HG03460 (cell line): ENCODE data around the gene SLAMF7.

Experiments
- ATAC-seq: cut with Tn5 transposase; IDR thresholded peaks from one replicate; pipeline ENCODE4 v1.9.1; 2021; ENCODE audit not compliant: unreplicated experiment

SLAMF7 gene

DNA sequence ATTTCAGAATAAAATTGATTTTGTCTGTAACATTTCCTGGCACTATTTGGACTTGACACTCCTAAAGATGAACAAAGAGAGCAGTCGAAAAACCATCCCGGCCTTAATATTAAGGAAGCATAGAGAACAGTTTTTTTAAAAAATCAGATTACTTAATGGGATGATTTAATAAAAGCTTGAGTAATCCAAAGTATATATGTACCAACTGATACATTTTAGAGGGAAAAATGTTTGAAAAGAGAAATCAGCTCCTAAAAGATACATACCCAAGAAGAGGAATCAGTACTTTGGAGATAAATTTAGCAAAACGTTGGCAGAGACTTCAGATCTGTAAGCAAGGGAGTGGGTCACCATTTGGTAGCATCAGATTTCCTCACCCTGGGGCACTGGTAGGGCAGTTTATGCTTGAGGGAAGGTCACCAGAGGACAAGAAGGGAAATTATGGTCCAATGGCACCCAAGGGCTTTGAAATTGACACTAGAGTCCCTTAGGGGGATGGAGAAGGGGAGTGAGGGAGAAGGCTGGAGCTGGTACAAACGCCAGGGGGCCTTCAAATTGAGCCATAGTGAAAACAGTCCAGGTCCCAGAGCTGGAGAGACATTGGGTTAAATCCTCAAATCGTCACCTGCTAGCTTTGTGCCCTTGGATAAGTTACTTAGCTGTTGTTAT lies 5.9 kb downstream of the SLAMF7 start:
- no peak for ATAC-seq

DNA sequence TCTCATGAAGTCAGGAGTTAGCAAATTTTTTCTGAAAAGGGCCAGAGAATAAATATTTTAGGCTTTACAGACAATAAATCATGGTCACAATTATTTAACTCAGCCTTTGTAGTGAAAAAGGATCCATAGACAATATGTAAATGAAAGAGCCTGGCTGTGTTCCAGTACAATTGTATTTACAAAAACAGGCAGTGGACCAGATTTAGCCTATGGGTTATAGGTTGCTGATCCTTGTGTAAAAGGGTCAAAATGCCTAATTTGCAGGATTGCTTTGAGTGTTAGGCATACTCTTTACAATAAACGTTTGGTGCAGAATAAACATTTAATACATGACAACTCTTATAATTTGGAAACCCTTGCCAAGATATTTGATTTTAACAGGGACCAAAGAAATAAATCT lies 6.5 kb downstream of the SLAMF7 start:
- ATAC-seq = no peak

DNA sequence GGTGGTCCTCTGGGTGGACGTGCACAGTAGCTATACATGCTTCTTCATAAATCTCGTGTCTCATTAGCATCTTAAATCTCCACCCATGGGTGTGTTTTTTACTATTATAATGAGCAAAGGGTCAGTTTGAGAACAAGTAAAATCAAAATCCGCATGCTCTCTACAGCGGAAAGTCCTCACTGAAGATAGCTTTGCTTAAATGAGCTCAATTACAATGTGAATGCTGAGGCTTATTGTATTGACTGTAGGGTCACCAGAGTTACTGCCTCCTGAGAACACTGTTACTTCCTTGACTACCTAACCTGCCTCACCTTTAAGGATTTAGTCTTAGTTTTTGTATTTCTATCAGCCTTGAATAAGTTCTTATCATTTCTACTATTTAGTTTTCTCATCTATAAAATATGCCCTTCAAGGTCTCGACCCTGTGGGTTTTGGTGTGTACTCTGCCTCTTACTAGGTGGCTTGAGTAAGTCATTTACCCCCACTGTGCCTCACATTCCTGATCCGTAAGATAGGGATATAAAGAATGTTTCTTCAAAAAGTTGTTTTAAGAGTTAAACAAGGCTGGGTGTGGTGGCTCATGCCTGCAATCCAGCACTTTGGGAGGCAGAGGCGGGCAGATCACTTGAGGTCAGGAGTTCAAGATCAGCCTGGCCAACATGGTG lies 7.9 kb downstream of the SLAMF7 start:
- no peak for ATAC-seq

DNA sequence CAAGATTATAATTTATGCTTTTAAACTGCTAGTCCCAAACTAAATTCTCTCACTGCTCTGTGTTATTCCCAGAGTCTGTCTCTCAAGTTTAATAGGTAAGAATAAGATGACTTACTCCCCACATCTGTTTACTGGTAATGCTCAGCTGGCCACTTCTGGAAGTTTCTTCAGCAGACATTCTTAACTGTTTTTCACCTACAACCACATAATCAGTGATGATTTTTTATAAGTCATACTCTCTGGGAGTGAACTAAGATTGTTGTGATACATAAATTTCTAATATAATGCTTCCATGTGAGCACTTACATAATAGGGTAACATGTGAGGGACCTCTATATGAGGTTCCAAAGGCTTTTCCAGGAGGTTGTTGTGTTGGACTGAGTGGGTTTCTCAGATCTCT lies 8.7 kb downstream of the SLAMF7 start:
- ATAC-seq = no peak

DNA sequence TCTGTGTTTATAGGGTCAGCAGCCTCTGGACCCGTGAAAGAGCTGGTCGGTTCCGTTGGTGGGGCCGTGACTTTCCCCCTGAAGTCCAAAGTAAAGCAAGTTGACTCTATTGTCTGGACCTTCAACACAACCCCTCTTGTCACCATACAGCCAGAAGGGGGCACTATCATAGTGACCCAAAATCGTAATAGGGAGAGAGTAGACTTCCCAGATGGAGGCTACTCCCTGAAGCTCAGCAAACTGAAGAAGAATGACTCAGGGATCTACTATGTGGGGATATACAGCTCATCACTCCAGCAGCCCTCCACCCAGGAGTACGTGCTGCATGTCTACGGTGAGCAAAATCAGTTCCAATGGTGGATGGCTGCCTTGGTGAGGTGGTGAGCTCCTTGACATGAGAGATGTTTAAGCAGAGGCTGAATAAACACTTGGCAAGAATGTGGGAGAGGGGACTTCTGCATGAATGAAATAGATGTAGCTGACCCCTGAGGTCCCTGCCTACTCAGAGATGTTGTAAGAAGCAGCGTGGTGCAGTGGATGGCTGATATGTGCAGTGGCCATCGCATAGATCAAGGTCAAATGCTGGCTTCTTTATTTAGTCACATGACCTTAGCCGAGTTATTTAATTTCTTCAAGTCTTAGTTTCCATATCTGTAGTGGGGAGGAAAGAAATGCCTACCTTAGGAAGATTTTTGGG lies 9.3 kb downstream of the SLAMF7 start:
- ATAC-seq = no peak

- no peak for ATAC-seq
These were observed 9.8 kb downstream of the SLAMF7 start for GRCh38 chr1:160748878-160749269.

DNA sequence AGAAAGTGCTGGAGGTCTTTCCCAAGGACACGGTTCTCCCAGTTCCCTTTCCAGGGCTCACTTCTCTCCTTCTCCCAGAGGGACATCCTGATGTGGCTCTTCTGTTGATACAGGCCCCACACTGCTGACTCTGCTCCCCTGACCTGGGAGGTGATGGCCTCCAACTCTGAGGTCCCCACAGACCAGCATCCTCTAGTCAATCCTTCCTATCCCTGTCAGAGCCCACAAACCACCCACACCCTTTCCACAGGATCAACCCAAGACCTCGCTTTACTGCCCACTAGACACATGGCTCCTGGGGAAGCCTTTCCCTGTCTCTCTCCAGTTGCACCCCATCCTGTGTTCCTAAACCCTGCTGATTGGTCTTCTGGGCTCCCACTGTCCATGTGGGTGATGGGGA lies 11.6 kb downstream of the SLAMF7 start:
- no peak for ATAC-seq

GRCh38 chr1:160752406-160752805 lies 13.4 kb downstream of the SLAMF7 start:
- no peak for ATAC-seq

- no peak for ATAC-seq
These were observed 13.9 kb downstream of the SLAMF7 start for GRCh38 chr1:160752924-160753323.

GRCh38 chr1:160753594-160753993 lies 14.5 kb downstream of the SLAMF7 start:
- no peak for ATAC-seq

DNA sequence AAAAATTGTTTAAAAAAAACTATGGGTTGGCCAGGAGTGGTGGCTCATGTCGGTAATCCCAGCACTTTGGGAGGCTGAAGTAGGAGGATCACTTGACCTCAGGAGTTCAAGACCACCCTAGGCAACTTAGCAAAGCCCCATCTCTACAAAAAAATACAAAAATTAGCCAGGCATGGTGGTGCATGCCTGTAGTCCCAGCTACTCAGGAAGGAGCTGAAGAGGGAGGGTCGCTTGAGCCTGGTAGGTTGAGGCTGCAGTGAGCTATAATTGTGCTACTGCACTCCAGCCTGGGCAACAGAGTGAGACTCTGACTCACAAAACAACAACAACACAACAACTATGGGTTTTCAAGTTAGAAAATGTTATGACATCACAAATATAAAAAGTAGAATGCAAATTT lies 16.4 kb downstream of the SLAMF7 start:
- ATAC-seq = no peak

DNA sequence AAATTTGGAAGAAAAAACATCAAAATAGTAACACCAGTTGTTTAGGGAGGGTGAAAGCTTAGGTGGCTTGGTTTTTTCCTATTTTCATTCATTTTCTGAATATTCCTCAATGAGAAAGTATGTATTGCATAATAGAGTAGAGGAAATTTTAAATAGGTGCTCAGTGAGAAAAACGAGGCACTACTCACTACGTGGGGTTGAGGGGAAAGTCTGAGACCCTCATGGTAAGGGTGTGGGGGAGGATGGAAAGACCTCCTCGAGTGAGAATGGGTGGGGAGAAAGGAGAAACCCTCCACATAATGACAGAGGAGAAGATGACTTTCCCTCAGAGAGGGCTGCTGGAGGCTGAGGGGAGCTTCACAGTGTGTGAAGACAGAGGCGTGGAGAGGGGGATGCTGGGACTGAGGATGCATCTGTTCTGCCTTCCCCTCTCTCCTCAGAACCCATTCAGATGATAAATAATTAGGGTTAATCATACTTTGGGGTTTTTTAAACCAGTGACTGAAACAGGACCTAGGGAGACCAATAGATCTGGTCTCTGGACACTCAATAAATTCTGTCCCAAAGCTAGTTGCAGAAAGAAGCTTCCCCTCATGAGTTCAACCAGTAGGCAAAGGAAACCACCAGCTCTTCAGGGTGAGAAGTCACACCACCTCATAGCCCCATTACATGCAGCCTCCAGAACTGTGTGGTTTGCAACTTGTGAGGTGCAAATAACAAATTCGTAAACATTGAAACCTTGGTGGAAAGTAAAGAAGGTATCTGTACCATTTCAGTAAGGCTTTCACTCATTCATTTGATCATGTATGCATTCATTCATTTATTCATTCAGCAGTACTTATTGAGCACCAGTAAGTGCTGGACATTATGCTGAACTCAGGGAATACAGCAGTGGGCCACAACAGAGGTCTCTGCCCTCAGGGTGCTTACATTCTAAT lies 17.1 kb downstream of the SLAMF7 start:
- no peak for ATAC-seq

- ATAC-seq = no peak
These were observed 17.8 kb downstream of the SLAMF7 start for GRCh38 chr1:160756849-160757201.

GRCh38 chr1:160758521-160758920 lies 19.5 kb downstream of the SLAMF7 start:
- ATAC-seq = no peak

GRCh38 chr1:160759740-160760139 lies 20.7 kb downstream of the SLAMF7 start:
- no peak for ATAC-seq

DNA sequence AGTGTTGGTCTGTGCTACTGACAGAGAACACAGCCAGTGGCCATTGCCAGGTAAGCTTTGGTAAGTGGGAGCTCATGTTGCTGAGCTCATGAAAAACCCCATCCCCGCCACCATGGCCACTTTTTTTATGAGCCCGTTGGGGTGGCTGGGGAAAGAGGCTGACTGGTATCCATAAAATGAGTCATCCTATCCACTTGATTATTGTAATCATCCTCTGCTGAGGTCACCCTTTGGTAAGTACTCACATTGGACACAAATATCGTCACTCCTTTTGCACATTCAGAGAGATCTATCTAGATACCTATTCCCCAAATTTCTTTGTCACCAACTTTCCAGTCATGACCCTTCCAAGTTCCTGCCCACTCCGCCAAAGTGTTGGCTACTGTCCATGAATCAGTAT lies 22.0 kb downstream of the SLAMF7 start:
- ATAC-seq = no peak

- ATAC-seq = no peak
These were observed 22.8 kb downstream of the SLAMF7 start for GRCh38 chr1:160761886-160762285.

DNA sequence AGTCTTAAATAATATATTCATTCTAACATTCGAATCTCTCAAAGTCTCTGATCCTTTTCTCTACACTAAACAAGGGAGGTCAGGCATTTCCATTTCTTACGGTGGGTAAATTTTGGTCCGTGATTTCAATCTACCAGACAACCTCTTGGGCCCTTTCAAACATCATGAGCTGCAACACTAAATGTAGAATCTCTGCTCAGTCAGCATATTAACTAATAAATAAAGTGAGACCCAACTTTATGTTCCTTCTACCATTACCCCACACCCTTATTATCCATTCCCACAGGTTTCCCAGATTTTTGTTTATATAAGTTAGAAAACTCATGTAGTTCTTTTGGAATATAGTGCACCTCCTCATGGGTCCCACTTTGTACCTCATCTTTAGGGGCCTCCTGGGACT lies 24.9 kb downstream of the SLAMF7 start:
- ATAC-seq = no peak

- ATAC-seq = peak; percentile 48
These were observed 28.6 kb downstream of the SLAMF7 start for GRCh38 chr1:160767395-160768294.

- ATAC-seq = peak; percentile 81
These were observed 29.2 kb downstream of the SLAMF7 start for GRCh38 chr1:160768295-160768657.
